HG03196 (cell line): ENCODE data around the gene CFAP251.
"Not testable (repeated sequence)": the region's sequence is repeated elsewhere in the genome, so short reads cannot be mapped to it uniquely, and the experiment has no call there.

Experiments used
- ATAC-seq: cut with Tn5 transposase; IDR thresholded peaks from one replicate; pipeline ENCODE4 v1.9.1; 2021; ENCODE audit not compliant: unreplicated experiment

Gene CFAP251

DNA sequence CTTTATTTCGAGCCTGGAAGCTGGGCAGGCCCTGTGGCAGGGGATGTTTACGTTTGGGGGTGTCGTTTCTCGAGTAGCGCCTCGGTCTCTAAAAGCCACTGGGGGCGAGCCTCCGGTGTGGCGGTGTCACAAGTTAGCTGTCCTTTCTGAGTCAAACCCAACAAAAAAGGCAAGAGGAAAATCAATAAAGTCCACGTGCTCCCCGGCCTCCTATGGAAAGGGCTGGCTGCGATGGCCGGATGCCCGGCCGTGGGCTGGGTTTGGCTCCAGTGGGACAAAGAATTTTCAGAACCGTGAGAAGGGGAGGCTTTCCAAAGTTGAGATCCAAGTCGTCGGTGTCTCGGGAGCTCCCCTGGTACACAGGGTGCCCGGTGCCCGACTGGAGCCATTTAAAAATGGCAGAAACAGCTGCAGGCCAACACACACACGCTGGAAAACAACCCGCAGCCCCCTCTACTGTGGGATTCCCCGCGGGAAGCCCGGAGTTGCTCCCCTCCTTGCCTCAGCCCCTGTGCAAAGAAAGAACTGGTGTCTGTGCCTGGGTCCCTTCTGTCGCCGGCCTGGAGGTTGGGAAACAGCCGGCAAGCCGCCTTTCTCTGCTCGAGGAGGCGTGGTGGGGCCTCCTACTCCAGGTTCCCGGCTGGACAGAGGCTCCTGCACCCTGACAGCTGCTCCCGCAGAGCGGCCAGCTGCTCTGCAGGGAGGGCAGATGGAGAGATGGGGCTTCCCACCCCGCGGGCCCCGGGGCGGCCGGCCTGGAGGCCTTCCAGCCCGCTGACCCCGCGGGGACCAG, 105.1 kb downstream of the CFAP251 start:
- ATAC-seq, result no peak

DNA sequence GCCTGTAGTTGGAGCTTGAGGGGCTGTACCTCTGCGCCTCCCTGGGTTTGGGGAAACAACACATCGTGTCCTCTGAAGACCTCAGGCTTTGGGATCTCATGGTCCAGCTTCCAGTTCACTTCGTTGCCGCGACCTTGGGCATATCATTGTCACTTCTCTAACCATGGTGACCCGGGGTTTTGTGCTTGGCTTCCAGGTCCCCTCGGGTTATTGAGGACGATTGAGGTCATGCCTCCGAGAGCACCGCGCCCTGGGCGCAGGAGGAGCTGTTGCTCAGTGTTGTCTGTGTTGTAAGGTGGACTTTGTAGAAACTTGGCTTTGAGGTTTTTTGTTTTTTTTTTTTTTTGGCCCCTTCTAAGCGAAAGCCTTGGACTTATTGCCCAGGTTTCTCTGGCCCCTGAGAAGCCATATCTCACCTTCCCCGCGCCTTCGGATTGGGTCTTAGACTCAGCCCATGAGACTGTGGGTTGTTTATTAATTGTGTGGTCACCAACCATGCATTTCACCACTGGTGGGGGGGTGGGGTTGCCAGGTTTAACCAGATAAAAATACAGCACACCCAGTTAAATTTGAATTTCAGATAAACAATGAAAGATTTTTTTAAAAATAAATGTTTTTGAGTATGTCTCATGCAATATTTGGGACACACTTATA, 105.9 kb downstream of the CFAP251 start:
- ATAC-seq, result no peak

DNA sequence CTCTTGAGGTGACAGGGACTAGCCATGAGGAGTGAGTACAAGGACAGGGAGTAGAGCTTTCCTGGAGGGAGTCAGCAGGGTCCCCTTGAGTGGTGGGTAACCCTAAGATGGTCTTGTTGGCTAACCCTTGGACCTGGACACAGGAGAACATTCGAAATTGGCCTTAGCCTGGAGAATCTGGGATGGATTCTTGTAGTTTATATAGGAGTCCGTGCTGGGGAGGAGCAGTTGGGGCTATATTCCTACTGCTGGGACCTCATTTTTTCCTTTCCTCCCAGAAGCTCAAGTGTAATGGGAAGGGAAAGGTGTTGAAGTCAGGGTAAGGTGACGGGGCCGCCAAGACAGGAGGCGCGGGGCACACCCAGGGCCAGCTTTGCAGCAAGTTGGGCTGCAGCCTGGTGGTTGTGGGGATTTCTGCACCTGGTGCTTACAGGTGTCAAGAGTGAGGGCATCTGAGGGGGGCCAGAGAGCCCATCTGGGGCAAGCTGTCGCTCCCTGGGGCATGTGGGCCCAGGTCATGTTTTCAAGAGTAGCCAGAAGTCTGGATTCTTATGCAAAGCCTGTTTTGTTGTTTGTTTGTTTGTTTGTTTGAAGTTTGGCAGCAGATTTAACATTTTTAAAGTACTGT, 108.4 kb downstream of the CFAP251 start:
- no peak for ATAC-seq

GRCh38 chr12:122028165-122028904, 109.9 kb downstream of the CFAP251 start:
- ATAC-seq, result no peak

DNA sequence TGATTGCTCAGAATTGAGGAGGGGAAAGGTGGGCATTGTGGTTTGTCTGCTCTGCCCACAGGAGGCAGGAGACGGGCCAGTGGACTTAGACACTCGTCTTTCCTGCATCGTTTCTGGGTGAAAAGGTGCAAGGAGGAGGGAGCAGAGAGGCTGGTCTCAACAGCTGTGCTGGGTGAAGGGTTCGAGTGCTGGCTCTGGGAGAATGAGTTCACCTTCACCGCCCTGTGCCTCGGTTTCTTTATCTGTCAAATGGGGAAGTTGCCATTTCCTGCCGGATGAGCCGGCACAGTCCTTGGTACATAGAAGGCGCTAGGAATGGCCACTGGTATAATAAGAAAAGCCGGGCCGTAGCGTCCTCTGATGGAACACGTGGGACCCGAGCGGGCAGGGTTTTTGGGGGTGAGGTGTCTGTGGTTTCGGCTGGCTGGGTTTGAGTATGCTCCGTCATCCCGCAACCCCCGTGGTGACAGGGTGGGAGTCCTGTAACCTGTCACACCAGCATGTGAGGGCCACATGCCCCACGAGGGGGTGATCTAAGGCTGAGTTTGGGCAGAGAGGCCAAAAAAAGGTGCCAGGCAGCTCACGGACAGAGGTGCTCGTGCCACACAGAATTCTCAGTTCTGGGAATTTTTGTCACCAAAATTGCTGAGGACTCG, 110.6 kb downstream of the CFAP251 start:
- no peak for ATAC-seq

DNA sequence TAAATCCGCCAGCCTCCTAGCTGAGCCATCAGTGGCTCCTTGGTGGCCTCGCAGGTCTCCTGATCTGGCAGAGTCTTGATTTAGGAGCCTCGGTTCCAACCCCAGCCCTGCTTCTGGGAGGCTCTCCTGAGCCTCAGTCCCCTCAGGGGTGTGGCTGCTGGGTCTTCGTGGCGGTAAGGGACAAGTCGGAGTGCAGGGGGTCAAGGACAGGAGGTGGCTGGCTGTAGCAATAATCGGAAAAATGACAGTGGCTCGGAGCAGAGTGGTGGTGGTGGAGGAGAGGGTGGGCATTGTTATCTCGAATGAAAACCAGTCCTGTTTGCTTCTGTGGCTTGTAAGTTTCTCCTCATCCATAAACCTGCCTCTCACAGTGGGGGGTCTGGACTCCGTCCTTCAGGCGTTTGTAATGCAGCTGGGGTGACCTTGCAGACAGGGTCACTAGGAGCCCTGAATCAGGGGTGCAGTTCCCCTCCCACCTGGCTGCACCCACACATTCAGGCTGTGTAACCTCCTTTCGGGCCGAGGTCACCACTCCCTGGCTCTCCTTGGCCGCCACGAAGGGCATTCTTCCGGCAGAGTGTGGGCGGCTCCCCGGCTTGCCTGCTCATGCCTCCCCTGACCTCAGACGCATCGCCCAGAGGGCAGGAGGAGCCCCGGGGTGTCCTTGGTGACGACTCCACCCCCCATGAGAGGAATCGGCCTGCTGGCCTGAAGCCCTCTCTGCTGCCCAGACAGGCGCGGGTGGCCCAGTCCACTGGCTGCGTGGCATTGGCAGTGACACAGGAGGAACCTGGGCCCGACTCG, 111.4 kb downstream of the CFAP251 start:
- ATAC-seq, result no peak

GRCh38 chr12:122030424-122031035, 112.1 kb downstream of the CFAP251 start:
- ATAC-seq, result no peak

- ATAC-seq, result no peak
These were observed 113.2 kb downstream of the CFAP251 start for GRCh38 chr12:122031342-122032216.

DNA sequence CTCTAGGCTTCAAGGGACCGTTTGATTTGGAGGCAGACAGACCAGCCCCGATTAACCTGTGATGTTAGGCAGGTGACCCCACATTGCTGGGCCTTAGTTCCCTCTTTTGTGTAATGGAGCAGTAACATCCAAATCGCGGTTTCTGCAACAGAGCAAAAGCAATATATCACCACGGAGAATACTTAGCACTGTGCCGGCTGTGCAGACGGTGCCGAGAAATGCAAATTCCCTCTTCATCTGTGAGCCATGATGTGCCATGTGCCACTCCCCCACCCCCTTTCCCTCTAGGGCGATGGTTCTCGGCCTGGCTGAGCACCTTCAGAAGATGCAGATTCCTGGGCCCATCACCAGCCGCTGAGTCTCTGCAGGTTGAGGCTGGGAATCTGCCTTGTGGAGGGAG, 114.2 kb downstream of the CFAP251 start:
- ATAC-seq, result no peak

- ATAC-seq, result no peak
These were observed 116.9 kb downstream of the CFAP251 start for GRCh38 chr12:122035292-122035691.

DNA sequence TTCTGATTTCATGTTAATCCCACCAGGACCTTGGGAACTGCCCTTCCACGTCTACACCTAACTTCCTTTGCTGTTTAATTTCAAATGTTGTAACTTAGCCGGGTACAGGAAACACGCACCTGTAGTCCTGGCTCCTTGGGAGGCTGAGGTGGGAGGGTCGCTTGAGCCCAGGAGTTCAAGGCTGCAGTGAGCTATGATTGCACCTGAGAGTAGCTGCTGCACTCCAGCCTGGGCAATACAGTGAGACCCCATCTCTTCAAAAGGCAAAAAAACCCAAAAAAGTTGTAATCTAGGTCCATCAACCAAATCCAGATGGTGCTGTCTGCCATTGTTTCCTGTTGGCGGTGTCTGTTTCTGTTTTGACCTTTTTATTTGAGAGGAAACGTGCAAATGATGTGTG, 117.8 kb downstream of the CFAP251 start:
- no peak for ATAC-seq

DNA sequence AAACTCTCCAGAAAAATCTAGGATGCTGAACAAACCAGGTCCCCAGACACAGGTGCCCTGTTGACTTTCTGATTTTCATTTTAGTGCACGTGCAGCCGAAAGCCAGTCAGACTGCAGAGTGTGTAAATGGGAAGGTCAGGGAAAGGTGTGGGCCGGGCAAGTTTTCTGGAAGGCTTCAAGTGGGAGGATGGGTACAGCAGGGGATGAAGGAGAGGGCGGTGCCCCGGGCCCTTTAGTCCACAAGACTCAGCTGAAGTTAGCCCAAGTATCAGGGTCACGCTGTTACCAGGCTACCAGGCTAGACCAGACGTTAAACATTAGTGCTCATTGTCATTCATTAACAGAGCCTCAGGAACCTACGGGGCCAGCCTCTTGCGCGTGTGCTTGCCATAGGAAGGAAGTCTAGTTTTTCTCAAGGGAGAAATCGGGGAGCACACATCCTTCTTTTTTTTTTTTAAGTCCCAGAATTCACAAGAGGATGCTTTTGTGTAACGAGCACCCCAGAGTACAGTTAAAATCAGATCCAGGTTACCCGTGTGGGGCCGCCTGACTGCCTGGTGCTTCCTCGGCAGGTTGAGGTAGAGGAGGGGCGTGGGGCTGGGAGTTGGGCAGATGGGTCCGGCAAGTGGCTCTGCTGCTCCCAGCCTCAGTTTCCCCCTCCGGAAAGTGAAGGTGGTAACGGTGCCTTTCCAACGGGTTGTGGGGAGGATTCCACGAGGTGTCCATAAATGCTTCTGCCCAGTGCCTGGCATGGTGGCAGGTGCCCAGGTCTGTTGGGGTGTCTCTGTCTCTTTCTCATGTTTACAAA, 122.4 kb downstream of the CFAP251 start:
- no peak for ATAC-seq

- not testable (repeated sequence) for ATAC-seq
These were observed 123.1 kb downstream of the CFAP251 start for GRCh38 chr12:122041458-122041857.

DNA sequence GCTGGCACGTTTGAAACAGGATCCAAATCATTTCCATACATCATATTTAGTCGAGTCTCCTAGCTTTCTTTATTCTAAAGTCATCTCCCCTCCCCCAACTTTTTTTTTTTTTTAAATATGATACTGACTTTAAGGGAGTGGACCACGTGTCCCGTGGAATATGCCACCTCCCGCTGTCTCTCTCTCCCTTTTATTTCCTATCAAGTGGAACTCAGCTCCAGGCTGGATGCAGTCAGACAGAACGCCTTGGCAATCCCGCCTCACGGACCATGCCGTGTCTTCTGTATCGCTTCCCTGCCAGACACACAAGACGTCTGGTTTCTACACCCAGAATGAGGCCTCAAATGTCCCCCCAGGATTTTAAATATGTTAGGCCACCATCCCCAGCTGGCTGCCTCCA, 124.5 kb downstream of the CFAP251 start:
- ATAC-seq, result no peak

GRCh38 chr12:122043476-122043875, 125.1 kb downstream of the CFAP251 start:
- ATAC-seq, result no peak

- no peak for ATAC-seq
These were observed 126.9 kb downstream of the CFAP251 start for GRCh38 chr12:122045262-122045661.

GRCh38 chr12:122046145-122046544, 127.8 kb downstream of the CFAP251 start:
- ATAC-seq, result no peak

DNA sequence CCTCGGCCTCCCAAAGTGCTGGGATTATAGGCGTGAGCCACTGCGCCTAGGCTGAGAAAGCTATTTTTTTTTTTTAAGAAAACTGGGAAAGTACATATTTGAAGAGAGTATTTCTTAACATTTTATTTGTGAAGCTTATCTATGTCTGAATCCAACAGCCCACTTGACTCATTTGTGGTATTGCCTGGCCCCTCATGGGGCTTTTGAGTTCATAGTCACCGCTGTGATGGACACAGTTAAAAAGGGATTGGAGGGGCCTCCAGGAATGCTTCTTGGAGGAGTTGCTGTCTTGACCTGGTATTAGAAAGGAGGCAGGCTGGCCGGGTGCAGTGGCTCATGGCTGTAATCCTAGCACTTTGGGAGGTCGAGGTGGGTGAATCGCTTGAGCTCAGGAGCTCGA, 129.8 kb downstream of the CFAP251 start:
- no peak for ATAC-seq
